ENCODE results near the gene GJB5. TPM values are rescaled to one million over a fixed set of nuclear protein-coding genes. Genes with fewer than 3 reads are reported as not detected.

GJB5 gene
- total and polyA plus RNA-seq, 2 of the 8 experiments (the other 6 are each of a cell fraction or from before 2014, with no cell fraction given), result 0.86 to 3.1 TPM

- Histone ChIP-seq H3K18ac (ENCODE audit: extremely low read depth, low read length) (peak overlapping the region; percentile 93; the same call in 1 of the 2 replicates), H3K4me3 (ENCODE audit: extremely low read depth in 1 of 4, insufficient read depth in 2 of 4, low read depth in 3 of 4, low read length in 4 of 4) (peak overlapping the region in 1 of 4 experiments; percentile 0; a peak in 2 of 8 replicates)
These were observed 8.4 kb downstream of the GJB5 start for GRCh38 chr1:34763142-34763781.

More at GRCh38 chr1:34763142-34763781, 8.4 kb downstream of the GJB5 start:
- H3K23me2 ChIP-seq (ENCODE audit: low read depth, low read length), result no peaks in the 10 kb centered on the region
- DNase-seq (ENCODE audit: low read depth in 1 of 2, low spot score in 2 of 2) (no peak), FAIRE-seq (peak; percentile 80)
- 62% methylated on average over 8 of the region's 8 CpGs; no CpG with 5 or more reads in 1 of the 2 experiments for WGBS, 2 experiments (ENCODE audit: extremely low coverage in 1 of 2, insufficient coverage in 1 of 2, insufficient read length in 1 of 2, insufficient replicate concordance in 2 of 2, low coverage in 1 of 2, low lambda C conversion rate in 2 of 2, missing lambda C conversion rate in 1 of 2)
- H3K9me3 ChIP-seq (ENCODE audit: insufficient read depth in 2 of 2, low read depth in 1 of 2, low read length in 1 of 2), result no peaks in the 10 kb centered on the region; a peak in 1 of 4 replicates
- H3K79me2 ChIP-seq (ENCODE audit: control insufficient read depth in 1 of 2, insufficient read depth in 2 of 2, low read length in 2 of 2), result no peaks in the 10 kb centered on the region
- peak overlapping the region; percentile 76; the same call in 1 of the 2 replicates for H2BK12ac ChIP-seq (ENCODE audit: low read depth, low read length)
- peak overlapping the region; percentile 79 for H2BK120ac ChIP-seq (replicated peaks; ENCODE audit: low read depth, low read length)
- no peak overlapping the region for H3K14ac ChIP-seq (ENCODE audit: insufficient read length)
- TF ChIP-seq EP300 (IDR thresholded peaks at IDR 0.05; ENCODE audit: borderline replicate concordance in 1 of 2, low read depth in 2 of 2, low read length in 2 of 2) (no peak), CREB1 (IDR thresholded peaks at IDR 0.05) (peak; percentile 69), MAX (IDR thresholded peaks at IDR 0.05) (peak; percentile 47; the same call in 1 of the 2 replicates)
- H3K9ac ChIP-seq (replicated peaks in 1 of 4; ENCODE audit: extremely low read depth in 1 of 4, low read depth in 3 of 4, low read length in 3 of 4), result no peak overlapping the region
- peak overlapping the region; percentile 86; the same call in 1 of the 2 replicates for H2BK20ac ChIP-seq (ENCODE audit: low read length)
- no peaks in the 10 kb centered on the region; a peak in 1 of 7 replicates for H3K27me3 ChIP-seq (replicated peaks in 1 of 4; ENCODE audit: control insufficient read depth in 3 of 4, extremely low read depth in 1 of 4, insufficient read depth in 3 of 4, low read length in 3 of 4)
- H4K5ac ChIP-seq (ENCODE audit: insufficient read length, low read depth, low read length), result no peak overlapping the region
- H3K4me2 ChIP-seq (ENCODE audit: insufficient read depth in 1 of 2, low read depth in 2 of 2, low read length in 2 of 2), result peak overlapping the region in 1 of 2 experiments; percentile 39; a peak in 1 of 4 replicates
- no peak overlapping the region for H2AFZ ChIP-seq (ENCODE audit: low read length)
- H3K36me3 ChIP-seq (ENCODE audit: control insufficient read depth in 2 of 4, insufficient read depth in 4 of 4, low read length in 3 of 4), result no peaks in the 10 kb centered on the region
- H3K79me1 ChIP-seq (ENCODE audit: low read depth, low read length), result no peaks in the 10 kb centered on the region
- 0 out of 2 replicates have a peak overlapping the region, but pooled peaks have one; percentile 73 for H2BK15ac ChIP-seq (ENCODE audit: low read length)
- H4K8ac ChIP-seq (ENCODE audit: extremely low read depth, insufficient read depth, low read length), result no peak overlapping the region
- peak overlapping the region; percentile 68; the same call in 1 of the 2 replicates for H2AK5ac ChIP-seq (ENCODE audit: low read depth, low read length)
- peak overlapping the region; percentile 85 for H4K91ac ChIP-seq (replicated peaks; ENCODE audit: insufficient read length, low read length)
- H3K4me1 ChIP-seq (replicated peaks in 1 of 4; ENCODE audit: control insufficient read depth in 3 of 4, insufficient read depth in 4 of 4, low read length in 3 of 4), result peaks cover 5 to 20% (median 8%) of the 10 kb centered on the region in 4 experiments
- H3K56ac ChIP-seq (replicated peaks; ENCODE audit: insufficient read length, low read depth, low read length), result no peak overlapping the region
- CTCF ChIA-PET (ENCODE audit: partially characterized antibody), result interaction anchor here (1.2 to 1.4 kb wide), 2 partner anchors 11 to 28 kb away, joined by 3 read pairs; no protein-coding TSS in a partner anchor
- H3K4ac ChIP-seq (replicated peaks; ENCODE audit: insufficient read length, low read depth, low read length), result peak overlapping the region; percentile 19
- POLR2A ChIA-PET (ENCODE audit: partially characterized antibody), result interaction anchor here (1.0 to 1.4 kb wide), 2 partner anchors 18 to 19 kb away, joined by 3 read pairs; partner anchors contain the start of gene GJB3
- H2BK5ac ChIP-seq (ENCODE audit: low read depth, low read length), result 0 out of 2 replicates have a peak overlapping the region, but pooled peaks have one; percentile 12
- H4K20me1 ChIP-seq (replicated peaks in 1 of 2; ENCODE audit: control insufficient read depth in 1 of 2, insufficient read depth in 2 of 2, low read length in 2 of 2), result no peaks in the 10 kb centered on the region
- no peak overlapping the region for H3K27ac ChIP-seq (ENCODE audit: low read depth, low read length)
- H3K23ac ChIP-seq (ENCODE audit: insufficient read length), result no peak overlapping the region

Data from H1 (cell line).